Ectodermal cell (in vitro differentiated cells): ENCODE data around the gene MYO10.

Experiments used
- H3K27ac ChIP-seq: 2 replicates; pipeline ENCODE4 v1.7.0; 2013; ENCODE audit warnings: mild to moderate bottlenecking, low read depth, low read length; ENCODE audit not compliant: insufficient read depth, poor library complexity, severe bottlenecking
- H3K27me3 ChIP-seq: 2 replicates; pipeline ENCODE4 v1.7.0; 2013; ENCODE audit warnings: mild to moderate bottlenecking, low read length; ENCODE audit not compliant: insufficient read depth, control insufficient read depth, poor library complexity, severe bottlenecking
- H3K36me3 ChIP-seq: one replicate; pipeline ENCODE4 v1.7.0; 2013; ENCODE audit warnings: low read length; ENCODE audit not compliant: control insufficient read depth, insufficient read depth
- H3K4me1 ChIP-seq: one replicate; pipeline ENCODE4 v1.7.0; 2013; ENCODE audit warnings: low read length; ENCODE audit not compliant: control insufficient read depth, insufficient read depth
- H3K4me3 ChIP-seq: 2 replicates; pipeline ENCODE4 v1.7.0; 2013; ENCODE audit warnings: low read depth, low read length, control low read depth; ENCODE audit not compliant: insufficient read depth
- H3K9me3 ChIP-seq: 2 replicates; pipeline ENCODE4 v1.7.0; 2013; ENCODE audit warnings: mild to moderate bottlenecking, low read length, moderate library complexity; ENCODE audit not compliant: control insufficient read depth
- WGBS, 2 experiments: methylation state at CpG; one replicate each; pipeline ENCODE4 v1.1.7; 2013; ENCODE audit warnings: missing lambda C conversion rate in 2 of 2; 5-methylcytosine and 5-hydroxymethylcytosine counted together

The MYO10 gene

GRCh38 chr5:16737620-16738364, 198.3 kb downstream of the MYO10 start:
- WGBS, 2 experiments: 7 to 8% methylated on average over 11 of the region's 11 CpGs
- Histone ChIP-seq H3K9me3 (no peaks in the 10 kb centered on the region), H3K27ac (peak overlapping the region; percentile 40), H3K4me3 (peak overlapping the region; percentile 31), H3K4me1 (peaks cover 58% of the 10 kb centered on the region), H3K36me3 (no peaks in the 10 kb centered on the region), H3K27me3 (no peaks in the 10 kb centered on the region)

DNA sequence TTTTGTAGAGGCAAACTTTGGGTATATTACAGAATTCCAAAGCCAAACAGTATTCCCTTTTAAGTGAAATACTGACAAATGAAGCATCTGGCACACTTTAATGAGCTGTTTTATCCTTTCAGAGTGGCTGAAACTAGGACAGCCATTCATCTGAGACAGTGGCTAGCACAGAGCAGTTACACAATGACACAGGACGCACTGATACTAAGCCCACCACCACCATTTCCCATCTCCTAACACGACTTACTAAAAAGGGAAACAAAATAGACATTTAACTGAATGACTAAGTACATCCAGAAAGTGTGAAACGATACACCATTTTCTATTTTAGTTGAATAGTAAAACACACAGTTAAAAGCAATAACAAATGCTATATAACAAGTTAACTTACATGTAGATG, 198.9 kb downstream of the MYO10 start:
- WGBS, 2 experiments: 1 to 3% methylated on average over 2 to 3 of the region's 3 CpGs

DNA sequence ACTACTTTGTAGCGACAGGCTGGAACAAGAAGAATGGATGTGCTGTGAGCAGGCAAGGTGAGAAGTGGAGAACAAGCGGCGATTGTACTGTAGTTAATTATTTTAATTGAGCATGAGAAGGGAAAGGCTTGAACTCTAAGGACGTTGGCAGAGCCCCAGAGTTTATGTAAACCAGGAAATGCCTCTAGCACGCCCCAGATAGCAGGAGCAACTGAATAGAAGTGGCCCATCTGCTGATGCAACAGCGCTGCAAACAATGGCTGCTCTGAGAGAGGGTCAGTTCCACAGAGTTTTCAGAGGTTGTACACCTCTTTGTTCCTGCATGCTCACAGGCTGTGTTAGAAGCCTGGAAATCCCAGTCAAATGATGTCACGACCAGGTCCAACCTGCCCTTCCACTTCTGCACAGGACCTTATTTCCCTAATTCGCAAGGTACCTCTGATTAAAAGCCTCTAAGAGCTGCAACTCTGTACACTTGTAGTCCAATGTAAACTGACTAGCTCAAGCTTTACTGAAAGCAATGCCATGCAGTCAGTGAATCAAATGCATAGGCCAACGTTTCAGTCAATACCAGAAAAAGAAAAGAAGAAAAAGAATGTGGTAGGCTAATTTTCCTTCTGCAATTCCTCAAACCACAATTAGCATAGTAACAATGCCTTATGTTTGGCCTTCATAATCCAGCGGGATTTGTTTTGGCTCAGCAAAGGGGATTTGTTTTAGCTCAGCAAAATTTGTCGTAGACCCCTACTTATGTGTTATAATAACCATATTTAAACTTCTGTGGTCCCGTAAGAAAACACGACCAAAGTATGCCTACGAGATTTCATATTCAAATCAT, 199.7 kb downstream of the MYO10 start:
- Histone ChIP-seq H3K4me3 (peak overlapping the region; percentile 7), H3K4me1 (peaks cover 51% of the 10 kb centered on the region), H3K27ac (peak overlapping the region; percentile 96), H3K36me3 (no peaks in the 10 kb centered on the region), H3K27me3 (no peaks in the 10 kb centered on the region), H3K9me3 (no peaks in the 10 kb centered on the region)
- 15 to 19% methylated on average over 12 to 14 of the region's 14 CpGs for WGBS, 2 experiments

More for the DNA sequence above, 198.9 kb downstream of the MYO10 start:
- Histone ChIP-seq H3K27ac (peak overlapping the region; percentile 40), H3K9me3 (no peaks in the 10 kb centered on the region), H3K4me1 (peaks cover 52% of the 10 kb centered on the region), H3K36me3 (no peaks in the 10 kb centered on the region), H3K4me3 (peak overlapping the region; percentile 31), H3K27me3 (no peaks in the 10 kb centered on the region)

- H3K27me3 ChIP-seq: no peaks in the 10 kb centered on the region
- H3K9me3 ChIP-seq: no peaks in the 10 kb centered on the region
- no peaks in the 10 kb centered on the region for H3K36me3 ChIP-seq
- peaks cover 51% of the 10 kb centered on the region for H3K4me1 ChIP-seq
- peak overlapping the region; percentile 96 for H3K27ac ChIP-seq
- peak overlapping the region; percentile 7 for H3K4me3 ChIP-seq
- WGBS, 2 experiments: 67 to 68% methylated on average over 15 of the region's 15 CpGs
Measured at GRCh38 chr5:16735101-16736060, 200.7 kb downstream of the MYO10 start.

- H3K36me3 ChIP-seq: no peaks in the 10 kb centered on the region
- peaks cover 50% of the 10 kb centered on the region for H3K4me1 ChIP-seq
Measured at GRCh38 chr5:16733331-16734006, 202.6 kb downstream of the MYO10 start.

DNA sequence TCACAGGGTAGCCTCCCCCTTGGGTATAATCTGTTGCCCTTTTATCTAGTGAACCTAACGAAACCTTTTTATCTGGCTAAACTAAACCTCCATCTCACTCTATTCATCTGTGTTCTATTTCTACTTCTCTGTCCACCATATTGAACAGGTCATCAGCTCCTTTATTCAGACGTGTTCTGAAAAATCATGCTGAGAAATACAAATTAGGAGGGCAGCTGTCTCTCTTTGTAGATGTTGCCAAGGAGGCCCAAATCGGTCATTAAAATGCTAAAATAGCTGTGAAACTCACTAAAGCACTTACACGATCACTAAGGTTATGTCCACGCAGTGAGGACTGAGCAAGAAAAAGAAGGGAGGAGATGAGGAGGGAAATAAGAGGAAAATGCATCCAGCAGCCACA, 203.7 kb downstream of the MYO10 start:
- peaks cover 50% of the 10 kb centered on the region for H3K4me1 ChIP-seq
- H3K9me3 ChIP-seq: no peaks in the 10 kb centered on the region
- H3K36me3 ChIP-seq: no peaks in the 10 kb centered on the region
- no peak overlapping the region for H3K4me3 ChIP-seq
- no peaks in the 10 kb centered on the region for H3K27me3 ChIP-seq
- no peak overlapping the region for H3K27ac ChIP-seq
- WGBS, 2 experiments: 86 to 87% methylated on average over 5 of the region's 5 CpGs

More at GRCh38 chr5:16733331-16734006, 202.6 kb downstream of the MYO10 start:
- H3K27me3 ChIP-seq: no peaks in the 10 kb centered on the region
- peak overlapping the region; percentile 52 for H3K27ac ChIP-seq
- WGBS, 2 experiments: 47 to 48% methylated on average over 12 of the region's 12 CpGs
- no peaks in the 10 kb centered on the region for H3K9me3 ChIP-seq
- H3K4me3 ChIP-seq: no peak overlapping the region

- no peaks in the 10 kb centered on the region for H3K9me3 ChIP-seq
- H3K4me3 ChIP-seq: no peak overlapping the region
- H3K27me3 ChIP-seq: no peaks in the 10 kb centered on the region
- WGBS, 2 experiments: 88 to 90% methylated on average over 11 of the region's 11 CpGs
- no peak overlapping the region for H3K27ac ChIP-seq
- no peaks in the 10 kb centered on the region for H3K36me3 ChIP-seq
- peaks cover 11% of the 10 kb centered on the region for H3K4me1 ChIP-seq
Measured at GRCh38 chr5:16727755-16728325, 208.2 kb downstream of the MYO10 start.

DNA sequence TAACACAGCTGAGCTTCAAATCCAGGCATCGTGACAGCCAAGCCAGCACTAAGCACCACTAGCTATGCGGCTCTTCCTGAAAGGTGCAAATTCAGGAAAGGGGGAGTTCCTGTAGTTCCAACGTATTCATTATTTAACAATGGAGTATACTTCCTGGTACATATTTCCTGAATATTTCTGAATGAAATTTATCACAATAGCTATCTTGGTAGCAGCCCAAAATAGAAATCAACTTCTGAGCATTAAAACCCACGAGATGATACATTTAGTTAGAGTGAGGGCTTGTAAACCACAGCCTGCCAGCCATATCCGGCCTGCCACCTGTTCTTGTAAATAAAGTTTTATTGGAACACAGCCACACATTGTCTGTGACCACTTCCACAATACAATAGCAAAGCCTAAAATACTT, 209.5 kb downstream of the MYO10 start:
- Histone ChIP-seq H3K9me3 (no peaks in the 10 kb centered on the region), H3K27ac (no peak overlapping the region), H3K4me1 (peaks cover 19% of the 10 kb centered on the region), H3K36me3 (no peaks in the 10 kb centered on the region), H3K4me3 (no peak overlapping the region), H3K27me3 (no peaks in the 10 kb centered on the region)
- WGBS, 2 experiments: 83 to 90% methylated on average over 5 of the region's 5 CpGs

DNA sequence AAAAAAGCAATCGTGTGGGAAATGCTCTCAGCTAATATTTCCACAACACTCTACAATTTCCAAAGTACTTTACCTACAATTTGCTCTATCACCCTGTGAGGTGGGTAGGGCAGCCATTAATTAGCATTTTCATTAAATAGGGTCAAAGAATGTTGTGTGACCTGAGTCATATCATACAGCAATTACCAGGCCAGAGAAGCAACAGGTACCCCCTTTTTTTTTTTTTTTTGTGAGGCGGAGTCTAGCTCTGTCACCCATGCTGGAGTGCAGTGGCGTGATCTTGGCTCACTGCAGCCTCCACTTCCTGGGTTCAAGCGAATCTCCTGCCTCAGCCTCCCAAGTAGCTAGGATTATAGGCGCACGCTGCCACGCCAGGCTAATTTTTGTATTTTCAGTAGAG, 210.5 kb downstream of the MYO10 start:
- peaks cover 26% of the 10 kb centered on the region for H3K4me1 ChIP-seq
- H3K4me3 ChIP-seq: no peak overlapping the region
- H3K27me3 ChIP-seq: no peaks in the 10 kb centered on the region
- H3K9me3 ChIP-seq: no peaks in the 10 kb centered on the region
- H3K27ac ChIP-seq: no peak overlapping the region
- H3K36me3 ChIP-seq: no peaks in the 10 kb centered on the region
- WGBS, 2 experiments: 90 to 92% methylated on average over 7 of the region's 7 CpGs
